Stimulated activated CD8-positive, alpha-beta memory T cell treated with anti-CD3 and anti-CD28 coated beads, Interleukin-4, amount 100 ng/mL, for 1 hour (primary cell): Measurements from ENCODE around the gene CA12.
"Not testable (repeated sequence)": the region's sequence is repeated elsewhere in the genome, so short reads cannot be mapped to it uniquely, and the experiment has no call there.

Source experiments
- DNase-seq, 2 donors: peaks; one replicate each; pipeline ENCODE4 v3.0.0-alpha.2; 2020; ENCODE audit warnings: low read depth in 2 of 2, low spot score in 1 of 2

The CA12 gene

GRCh38 chr15:63360170-63360569 lies 21.5 kb downstream of the CA12 start:
- no peak for DNase-seq

DNA sequence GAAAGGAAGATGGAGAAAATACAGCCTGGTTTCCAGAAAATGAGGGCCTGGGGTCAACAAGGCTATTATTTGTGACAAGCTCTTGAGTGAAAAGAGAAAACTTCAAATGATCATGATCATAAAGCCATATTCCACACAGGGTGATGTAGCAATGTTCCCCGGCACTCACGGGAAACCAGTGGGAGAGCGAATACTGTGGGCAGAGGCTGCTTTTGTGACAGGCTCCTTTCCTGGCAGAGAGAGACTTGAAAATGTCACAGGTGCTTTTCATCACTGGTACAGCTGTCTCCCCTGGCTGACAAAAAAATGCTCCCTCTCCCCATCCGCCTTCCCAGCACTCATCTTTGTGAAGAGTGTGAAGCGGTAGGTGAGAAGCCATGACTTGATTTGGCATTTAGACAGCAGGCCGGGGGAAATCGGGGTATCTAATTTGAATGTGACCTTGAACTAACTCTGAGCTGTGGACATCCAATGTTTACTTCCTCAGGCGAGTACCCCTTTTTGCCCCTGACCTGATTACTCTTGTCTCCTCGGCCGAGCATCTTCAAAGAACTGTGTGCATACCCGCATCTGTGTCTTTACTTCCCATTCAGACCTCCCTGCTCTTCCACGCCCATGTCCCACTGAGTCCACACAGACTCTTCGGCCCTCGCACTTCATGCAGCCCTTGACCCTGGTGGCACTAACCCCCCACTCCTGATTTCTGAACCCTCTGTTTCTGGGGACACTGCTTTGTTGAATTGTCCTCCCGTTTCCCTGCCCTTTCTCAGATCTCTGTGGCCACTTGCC lies 23.2 kb downstream of the CA12 start:
- DNase-seq: no peak

DNA sequence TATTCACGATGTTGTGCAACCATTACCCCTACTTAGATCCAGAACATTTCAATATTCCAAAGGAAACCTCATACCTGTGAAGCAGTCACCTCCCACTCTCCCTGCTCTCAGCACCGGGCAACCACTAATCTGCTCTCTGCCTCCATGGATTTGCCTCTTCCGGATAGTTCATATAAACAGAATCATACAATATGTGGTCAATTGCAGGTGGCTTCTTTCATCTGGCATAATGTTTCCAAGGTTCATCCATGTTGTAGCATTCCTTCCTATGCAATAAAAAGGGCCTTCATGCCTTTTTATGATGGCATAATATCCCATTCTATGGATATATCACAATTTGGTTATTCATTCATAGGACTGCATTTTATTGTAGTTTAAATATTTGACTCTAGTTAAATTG lies 23.9 kb downstream of the CA12 start:
- no peak for DNase-seq

DNA sequence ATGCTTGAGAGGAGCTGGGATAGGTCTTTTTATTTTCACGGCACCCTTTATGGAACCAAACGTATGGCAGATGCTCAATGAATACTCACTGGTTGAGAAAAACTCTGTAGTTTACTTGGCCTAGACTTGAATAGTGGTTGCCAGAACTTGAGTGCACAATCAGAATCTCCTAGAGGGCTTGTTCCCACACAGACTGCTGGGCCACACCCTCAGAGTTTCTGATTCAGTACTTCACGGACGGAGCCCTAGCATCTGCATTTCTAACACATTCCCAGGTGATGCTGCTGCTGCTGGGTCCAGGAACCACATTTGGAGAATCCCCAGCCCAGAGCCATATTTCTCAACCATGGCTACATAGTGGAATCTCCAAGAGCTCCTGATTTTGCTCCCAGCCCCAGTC lies 24.6 kb downstream of the CA12 start:
- no peak for DNase-seq

DNA sequence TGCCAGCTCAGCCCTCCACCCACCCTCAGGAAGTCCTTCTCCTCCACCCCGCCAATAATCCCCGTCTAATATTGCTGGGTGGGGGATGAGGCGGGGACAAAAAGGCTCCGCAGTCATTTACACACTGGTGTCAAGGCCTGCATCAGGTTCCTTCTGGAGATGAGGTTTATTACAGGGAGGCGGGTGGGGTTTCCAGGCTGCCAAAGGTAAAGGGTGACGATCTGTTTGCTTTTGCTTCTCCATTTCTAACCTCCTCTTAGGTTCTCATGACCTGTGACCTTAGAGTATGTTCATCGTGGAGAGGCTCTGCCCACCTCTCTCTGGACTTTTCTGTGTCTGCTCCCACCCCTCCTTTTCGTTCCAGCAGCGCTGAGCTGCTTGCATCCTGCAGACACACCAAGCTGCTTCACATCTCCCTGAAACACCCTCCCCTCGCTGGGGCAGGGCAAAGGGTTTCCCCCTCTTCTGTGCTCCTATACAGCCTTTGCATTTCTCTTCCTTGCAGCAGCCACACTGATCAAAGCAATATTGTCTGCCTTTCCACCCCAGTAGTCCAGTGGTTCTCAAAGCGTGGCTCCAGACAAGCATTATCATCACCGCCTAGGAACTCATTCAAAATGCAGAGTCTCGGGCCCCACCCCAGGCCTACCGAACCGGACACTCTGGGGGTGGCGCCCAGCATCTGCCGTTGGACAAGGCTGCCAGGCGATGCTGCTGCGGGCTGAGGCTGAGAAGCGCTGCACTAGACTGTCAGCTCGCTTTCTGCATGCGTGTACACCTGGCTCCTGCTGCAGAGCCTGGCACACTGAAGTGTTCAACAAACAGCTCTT lies 26.6 kb downstream of the CA12 start:
- DNase-seq: no peak

- DNase-seq: no peak
Observed at GRCh38 chr15:63353887-63354286, 27.8 kb downstream of the CA12 start.

GRCh38 chr15:63353261-63353660 lies 28.4 kb downstream of the CA12 start:
- DNase-seq: no peak

DNA sequence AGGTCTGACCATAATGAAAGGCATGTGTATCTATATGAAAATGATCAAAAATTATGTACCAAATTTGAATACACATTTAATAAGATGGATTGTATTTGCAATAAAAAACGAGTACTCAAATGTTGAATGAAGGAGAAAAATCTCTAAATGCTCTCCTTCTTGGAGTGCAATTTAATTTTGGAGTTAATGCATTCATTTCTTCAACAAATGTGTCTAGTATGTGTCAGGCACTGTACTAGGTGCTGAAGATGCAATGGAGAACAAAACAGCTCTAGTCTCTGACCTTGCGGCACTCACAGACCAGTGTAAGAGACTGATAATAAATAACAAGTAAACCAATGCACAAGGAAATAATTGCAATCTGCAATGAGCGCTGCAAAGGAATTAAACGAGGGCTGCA lies 28.8 kb downstream of the CA12 start:
- no peak for DNase-seq

DNA sequence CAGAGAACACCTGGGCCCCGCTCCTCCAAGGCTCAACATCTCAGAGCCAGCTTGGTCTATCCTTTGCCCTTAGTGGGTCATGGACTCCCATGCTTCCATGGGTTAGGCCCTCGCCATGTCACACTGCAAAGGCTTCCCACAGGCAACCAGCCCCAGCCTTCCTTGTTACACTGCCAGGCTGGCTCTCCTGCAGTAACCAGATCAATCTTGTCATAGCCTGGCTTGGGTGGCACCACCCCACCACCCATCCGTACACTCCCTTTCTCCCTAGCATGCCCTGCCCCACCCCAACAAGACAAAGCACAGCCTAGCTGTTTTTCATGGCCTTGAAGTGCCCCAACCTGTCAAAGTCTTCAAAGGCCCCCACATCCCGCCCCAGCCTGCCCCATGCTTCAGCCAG lies 30.5 kb downstream of the CA12 start:
- DNase-seq: no peak

GRCh38 chr15:63350178-63350621 lies 31.4 kb downstream of the CA12 start:
- no peak for DNase-seq

GRCh38 chr15:63349621-63350020 lies 32.0 kb downstream of the CA12 start:
- no peak for DNase-seq

DNA sequence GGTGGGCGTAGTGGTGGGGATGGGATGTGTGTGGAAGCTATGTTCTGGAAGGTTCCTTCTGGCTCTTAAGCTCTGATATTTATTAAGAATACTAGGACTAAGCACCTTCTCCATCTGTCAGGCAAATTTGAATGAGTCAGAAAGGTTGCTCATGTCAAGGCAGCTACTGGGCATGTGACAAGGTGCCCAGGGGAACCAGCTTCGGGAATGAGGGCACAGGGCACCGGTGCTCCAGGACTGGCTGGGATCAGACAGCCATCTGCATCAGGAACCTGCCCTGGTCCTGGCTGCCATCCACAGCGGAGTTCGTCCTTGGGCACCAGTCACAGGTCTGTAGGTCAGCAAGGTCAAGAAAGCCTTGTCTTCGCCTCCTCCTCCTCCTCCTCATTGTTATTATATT lies 32.5 kb downstream of the CA12 start:
- DNase-seq: no peak

DNA sequence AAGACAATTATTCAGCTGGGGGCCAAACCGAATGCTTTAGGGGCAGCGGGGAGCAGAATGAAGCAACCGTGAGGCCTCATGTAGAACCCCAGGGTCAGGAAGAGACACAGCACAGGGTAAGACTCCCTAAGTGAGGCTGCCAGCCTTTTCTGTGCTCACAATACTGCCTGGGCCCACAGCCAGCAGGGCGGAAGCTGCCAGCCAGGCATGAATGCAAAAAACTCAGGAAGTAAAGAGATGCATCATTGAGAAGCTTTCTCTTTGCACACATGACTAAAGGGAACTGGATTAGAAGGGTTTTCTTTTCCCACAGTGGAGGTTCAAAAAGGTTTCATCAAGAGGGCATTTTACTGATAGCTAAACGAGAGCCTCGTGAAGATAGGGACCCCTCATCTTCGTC lies 33.3 kb downstream of the CA12 start:
- no peak for DNase-seq

GRCh38 chr15:63347074-63347857 lies 34.4 kb downstream of the CA12 start:
- DNase-seq: no peak

DNA sequence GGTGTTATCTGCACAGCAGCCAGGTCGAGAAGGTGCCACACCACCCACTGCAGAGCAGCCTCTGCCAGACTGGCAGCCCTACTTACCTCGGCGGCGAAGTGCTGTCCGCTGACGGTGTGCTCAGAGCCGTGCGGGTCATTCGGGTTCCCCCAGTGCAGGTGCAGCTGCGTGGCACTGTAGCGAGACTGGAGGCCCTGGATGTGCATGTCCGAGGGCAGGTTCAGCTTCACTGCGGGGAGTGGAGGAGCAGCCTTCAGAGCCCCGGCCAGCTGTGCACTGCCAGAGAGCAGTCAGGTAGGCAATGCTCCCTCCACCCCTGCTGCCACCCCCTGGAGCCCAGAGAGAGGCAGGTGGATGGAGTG lies 36.3 kb downstream of the CA12 start:
- DNase-seq: no peak

DNA sequence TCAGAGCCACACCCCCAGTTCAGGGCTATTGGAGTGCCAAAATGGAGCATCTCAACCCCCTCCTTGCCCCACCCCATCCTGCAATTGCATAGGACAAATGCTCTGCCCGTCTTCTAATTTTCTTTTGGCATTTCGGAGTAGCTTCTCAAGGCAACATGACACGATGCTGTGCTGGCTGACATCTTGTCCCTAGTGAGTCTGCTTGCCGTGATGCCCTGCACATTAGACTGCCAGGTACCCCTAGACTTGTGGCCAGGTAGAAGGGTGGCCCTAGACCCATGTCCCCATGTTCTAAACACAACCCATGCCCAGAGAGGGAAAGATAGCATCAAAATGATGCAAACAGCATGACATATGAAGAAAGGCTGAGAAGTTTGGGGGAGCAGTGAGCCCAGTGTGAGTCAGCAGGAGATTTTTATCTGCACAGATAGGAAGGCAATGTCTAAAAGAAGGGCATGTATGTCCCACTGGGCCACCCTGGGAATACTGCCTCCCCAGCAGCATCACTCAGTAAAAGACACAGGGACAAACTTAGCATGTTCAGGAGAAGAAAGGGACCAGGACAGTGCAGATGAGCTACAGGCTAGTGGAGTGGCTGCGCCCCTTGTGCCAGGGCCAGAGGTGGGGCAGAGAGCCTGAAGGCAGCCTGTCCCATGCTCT lies 36.8 kb downstream of the CA12 start:
- DNase-seq: no peak

DNA sequence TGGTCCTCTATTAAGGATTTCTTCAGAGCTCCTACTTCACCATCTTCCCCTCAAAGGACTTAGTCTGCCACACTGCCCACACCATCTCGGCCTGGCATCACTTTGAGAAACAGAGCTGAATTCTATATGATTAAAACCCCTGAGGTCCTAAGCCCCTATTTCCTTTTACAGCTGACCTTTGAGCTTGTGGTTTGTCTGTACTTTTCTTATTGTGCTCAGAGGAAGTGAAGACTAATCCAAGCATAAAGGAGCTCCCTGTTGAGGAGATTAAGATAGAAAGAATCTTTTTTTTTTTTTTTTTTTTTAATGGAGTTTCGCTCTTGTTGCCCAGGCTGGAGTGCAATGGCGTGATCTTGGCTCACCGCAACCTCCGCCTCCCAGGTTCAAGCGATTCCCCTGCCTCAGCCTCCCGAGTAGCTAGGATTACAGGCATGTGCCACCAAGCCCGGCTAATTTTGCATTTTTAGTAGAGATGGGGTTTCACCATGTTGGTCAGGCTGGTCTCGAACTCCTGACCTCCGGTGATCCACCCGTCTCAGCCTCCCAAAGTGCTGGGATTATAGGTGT lies 38.6 kb downstream of the CA12 start:
- not testable (repeated sequence) for DNase-seq

- DNase-seq: no peak
Observed at GRCh38 chr15:63341898-63342297, 39.7 kb downstream of the CA12 start.

DNA sequence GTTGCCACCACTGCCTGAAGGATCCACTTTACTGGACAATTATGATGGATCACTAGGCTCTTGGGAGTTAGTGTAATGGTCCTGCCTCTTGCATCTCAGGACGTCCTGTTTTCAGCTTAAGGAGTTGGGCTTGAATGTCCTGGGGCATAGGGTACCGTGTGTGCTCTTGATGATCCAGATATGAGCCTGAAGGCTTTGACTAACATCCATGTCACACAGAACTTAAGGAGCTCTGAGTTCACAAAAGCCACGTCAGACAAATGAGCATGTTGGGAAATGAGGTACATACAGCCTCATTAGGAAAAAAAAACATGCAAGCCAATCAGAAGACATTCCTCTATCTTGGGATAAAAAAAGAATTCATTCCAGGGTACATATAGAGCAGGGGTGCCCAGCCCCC lies 40.8 kb downstream of the CA12 start:
- no peak for DNase-seq

GRCh38 chr15:63340353-63340752 lies 41.3 kb downstream of the CA12 start:
- no peak for DNase-seq

- no peak for DNase-seq
Observed at GRCh38 chr15:63339836-63340235, 41.8 kb downstream of the CA12 start.
